Spleen (tissue), 11 donors: Measurements from ENCODE around the gene NTRK2. TPM values are rescaled to one million over a fixed set of nuclear protein-coding genes. Genes with fewer than 3 reads are reported as not detected.
"Not testable (repeated sequence)": the region's sequence is repeated elsewhere in the genome, so short reads cannot be mapped to it uniquely, and the experiment has no call there.

Source experiments
- DNase-seq: peaks from one replicate; pipeline ENCODE4 v3.0.0-alpha.2; 2020
- H3K27ac ChIP-seq, 8 donors: fragments of 200-600 bp; sonication (generic) in 7 of 8; 1 replicate in 4 of 8; 2 replicates in 4 of 8; pipeline versions ENCODE4 v1.5.0 to v1.8.0; 2016 to 2021; ENCODE audit warnings: inconsistent platforms in 4 of 8, mild to moderate bottlenecking in 4 of 8, moderate library complexity in 1 of 8
- H3K27me3 ChIP-seq, 7 donors: fragments of 200-600 bp; sonication (generic) in 6 of 7; replicated peaks in 1 of 7; 1 replicate in 4 of 7; 2 replicates in 3 of 7; pipeline versions ENCODE4 v1.5.0 to v1.8.0; 2016 to 2021; ENCODE audit warnings: inconsistent platforms in 3 of 7, mild to moderate bottlenecking in 1 of 7
- H3K36me3 ChIP-seq, 6 donors: fragments of 200-600 bp; sonication (generic) in 5 of 6; 1 replicate in 4 of 6; 2 replicates in 2 of 6; pipeline versions ENCODE4 v1.5.0 to v1.8.0; 2016 to 2021; ENCODE audit warnings: inconsistent platforms in 2 of 6
- H3K4me1 ChIP-seq, 6 donors: fragments of 200-600 bp; sonication (generic) in 5 of 6; 1 replicate in 3 of 6; 2 replicates in 3 of 6; pipeline versions ENCODE4 v1.5.0 to v1.8.0; 2016 to 2021; ENCODE audit warnings: inconsistent platforms in 3 of 6
- H3K4me3 ChIP-seq, 8 donors: fragments of 200-600 bp; sonication (generic) in 7 of 8; 1 replicate in 4 of 8; 2 replicates in 4 of 8; pipeline versions ENCODE4 v1.5.0 to v1.8.0; 2016 to 2021; ENCODE audit warnings: inconsistent platforms in 4 of 8, mild to moderate bottlenecking in 4 of 8, moderate library complexity in 2 of 8
- H3K9me3 ChIP-seq, 8 donors: fragments of 200-600 bp; sonication (generic) in 7 of 8; 1 replicate in 4 of 8; 2 replicates in 4 of 8; pipeline versions ENCODE4 v1.5.0 to v1.8.0; 2016 to 2021; ENCODE audit warnings: inconsistent platforms in 4 of 8
- CTCF ChIP-seq, 11 experiments: fragments of 200-600 bp in 7 of 11; fragments of 450-650 bp in 4 of 11; sonication (generic) in 4 of 11; IDR thresholded peaks in 8 of 11; conservative IDR thresholded peaks in 3 of 11; 1 replicate in 7 of 11; 2 replicates in 4 of 11; pipeline versions ENCODE4 v1.4.0 to v1.8.0; 2016 to 2021; ENCODE audit warnings: antibody characterized with exemption in 11 of 11, inconsistent platforms in 4 of 11, mild to moderate bottlenecking in 1 of 11
- POLR2A ChIP-seq, 3 donors: fragments of 450-650 bp; IDR thresholded peaks; one replicate each; pipeline ENCODE4 v1.5.1; 2017; ENCODE audit warnings: antibody characterized with exemption in 3 of 3, mild to moderate bottlenecking in 1 of 3
- POLR2AphosphoS5 ChIP-seq, 3 donors: sonication (generic); formaldehyde crosslinking; IDR thresholded peaks; one replicate each; pipeline ENCODE4 v1.5.1; 2017; ENCODE audit warnings: antibody characterized with exemption in 3 of 3
- WGBS, 5 donors: extraction: QIAGEN DNeasy Blood & Tissue Kit in 3 of 5; methylation state at CpG; one replicate each; pipeline versions ENCODE4 v1.1.5 to v1.1.7; 2013 to 2018; 5-methylcytosine and 5-hydroxymethylcytosine counted together
- intact Hi-C: fragments of 100-400 bp; cut with DNase I; formaldehyde crosslinking; loops from one replicate; pipeline ENCODE4 v1.15.0; 2023; ENCODE audit warnings: low total_unique reads
- polyA plus RNA-seq, 3 donors: library from polyadenylated mRNA; stranded (reverse); fragments of 200-250 nt; gene quantifications; one replicate each; pipeline ENCODE4 v1.2.1, GENCODE V29; 2013
- total RNA-seq, 7 donors: library from RNA; depleted of rRNA in 3 of 7; stranded (reverse); fragments of >200 nt in 3 of 7; fragmentation: NEBNext Ultra II Directional in 4 of 7; extraction: Animal tissue kit (Norgen Biotek cat#: 25700) in 4 of 7; gene quantifications; one replicate each; pipeline versions ENCODE4 v1.1.0 to v1.2.1, GENCODE V29; 2016 to 2021
- donor health status: healthy with polysubstance abuse.
- donor health status: DM: no; HTN: no; CAD: no; lungs with moderate emphysema.
- donor health status: DM: no; HTN: no; CAD: no.
- donor health status: Bipolar disorder and iron deficiency.
- donor health status: healthy.
- donor health status: DM: no; HTN: no; CAD: no.
- donor health status: DM: yes; HTN: yes; CAD: no.

Gene NTRK2
- total and polyA plus RNA-seq, 10 donors: 0.63 to 22.7 (median 8.9) TPM

- intact Hi-C loops: no loop called here
- H3K4me1 ChIP-seq: no peaks in the 10 kb centered on the region
- no peak overlapping the region for H3K4me3 ChIP-seq
- H3K27me3 ChIP-seq: no peaks in the 10 kb centered on the region
- no peaks in the 10 kb centered on the region for H3K9me3 ChIP-seq
- no peak overlapping the region for H3K27ac ChIP-seq
- whole genome bisulfite sequencing, 5 donors: 48 to 74% (median 65%) methylated on average over 2 of the region's 2 CpGs
- H3K36me3 ChIP-seq: no peaks in the 10 kb centered on the region
- TF ChIP-seq POLR2AphosphoS5 (IDR thresholded peaks at IDR 0.05) (no peak), POLR2A (IDR thresholded peaks at IDR 0.05) (no peak), CTCF (IDR thresholded peaks at IDR 0.05 in 8 of 11, conservative IDR thresholded peaks at IDR 0.05 in 3 of 11) (no peak)
- no peak for DNase-seq
Measured at GRCh38 chr9:84894859-84895258, 225.3 kb downstream of the NTRK2 start.

- DNase-seq: no peak
- TF ChIP-seq POLR2A (IDR thresholded peaks at IDR 0.05) (no peak), POLR2AphosphoS5 (IDR thresholded peaks at IDR 0.05) (no peak), CTCF (IDR thresholded peaks at IDR 0.05 in 8 of 11, conservative IDR thresholded peaks at IDR 0.05 in 3 of 11) (no peak)
- no peaks in the 10 kb centered on the region for H3K9me3 ChIP-seq
- H3K4me1 ChIP-seq: no peaks in the 10 kb centered on the region
- H3K27ac ChIP-seq: no peak overlapping the region
- H3K36me3 ChIP-seq: no peaks in the 10 kb centered on the region
- intact Hi-C loops: no loop called here
- WGBS, 5 donors: 74 to 89% (median 81%) methylated on average over 7 of the region's 7 CpGs
- no peak overlapping the region for H3K4me3 ChIP-seq
- H3K27me3 ChIP-seq: no peaks in the 10 kb centered on the region
Measured at GRCh38 chr9:84897362-84898094, 228.0 kb downstream of the NTRK2 start.

GRCh38 chr9:84898188-84898587 lies 228.7 kb downstream of the NTRK2 start:
- H3K4me3 ChIP-seq: no peak overlapping the region
- no peak overlapping the region for H3K27ac ChIP-seq
- no peaks in the 10 kb centered on the region for H3K4me1 ChIP-seq
- no peaks in the 10 kb centered on the region for H3K9me3 ChIP-seq
- DNase-seq: no peak
- H3K27me3 ChIP-seq: no peaks in the 10 kb centered on the region
- H3K36me3 ChIP-seq: no peaks in the 10 kb centered on the region
- WGBS, 5 donors: 63 to 87% (median 76%) methylated on average over 2 of the region's 2 CpGs
- intact Hi-C loops: no loop called here
- TF ChIP-seq POLR2A (IDR thresholded peaks at IDR 0.05) (no peak), POLR2AphosphoS5 (IDR thresholded peaks at IDR 0.05) (no peak), CTCF (IDR thresholded peaks at IDR 0.05 in 8 of 11, conservative IDR thresholded peaks at IDR 0.05 in 3 of 11) (no peak)

GRCh38 chr9:84898618-84899017 lies 229.1 kb downstream of the NTRK2 start:
- H3K27ac ChIP-seq, DNase-seq, H3K9me3 ChIP-seq, H3K4me3 ChIP-seq, H3K36me3 ChIP-seq, H3K4me1 ChIP-seq, H3K27me3 ChIP-seq, intact Hi-C loops: not testable (repeated sequence)
- 81 to 91% (median 84%) methylated on average over 6 of the region's 6 CpGs for WGBS, 5 donors
